T-cell (primary cell): ENCODE data around the gene DYRK2. TPM values are rescaled to one million over a fixed set of nuclear protein-coding genes. Genes with fewer than 3 reads are reported as not detected.

ENCODE experiments used
- ATAC-seq, 4 experiments: fragments of 200-7000 bp in 3 of 4; fragments of 150-1000 bp in 1 of 4; cut with Tn5 transposase; replicated peaks in 1 of 4; 1 replicate in 3 of 4; 2 replicates in 1 of 4; pipeline ENCODE4 v1.10.0; 2021; ENCODE audit warnings: moderate library complexity in 3 of 4, mild to moderate bottlenecking in 2 of 4, moderate number of reproducible peaks in 1 of 4
- CTCF ChIA-PET, 2 donors: fragments of 300-600 bp; sonication (Branson Sonifier 250); formaldehyde crosslinking; loops; one replicate each; lab custom pipeline; 2022; ENCODE audit warnings: antibody characterized with exemption in 2 of 2; lab: Charles Lee
- POLR2A ChIA-PET, 2 donors: fragments of 300-600 bp; sonication (Branson Sonifier 250); formaldehyde crosslinking; loops; one replicate each; lab custom pipeline; 2022; ENCODE audit warnings: antibody characterized with exemption in 2 of 2; lab: Charles Lee
- DNase-seq, 35 experiments: peaks; one replicate each; pipeline versions ENCODE4 v3.0.0 to v3.0.0-alpha.2; 2013 to 2023
- H3K27ac ChIP-seq: one replicate; pipeline ENCODE4 v1.5.1; 2013; ENCODE audit warnings: low read length
- H3K27me3 ChIP-seq, 2 experiments: replicated peaks in 1 of 2; 1 replicate in 1 of 2; 2 replicates in 1 of 2; pipeline versions ENCODE4 v1.6.1 to v1.7.0; 2013; ENCODE audit warnings: low read length in 1 of 2, mixed read lengths in 1 of 2; ENCODE audit not compliant: control insufficient read depth in 2 of 2, insufficient read depth in 2 of 2; ENCODE audit errors: extremely low read depth in 1 of 2
- H3K36me3 ChIP-seq, 2 donors: 1 replicate in 1 of 2; 2 replicates in 1 of 2; pipeline versions ENCODE4 v1.6.1 to v1.7.0; 2013; ENCODE audit warnings: low read length in 1 of 2; ENCODE audit not compliant: control insufficient read depth in 2 of 2, insufficient read depth in 1 of 2; ENCODE audit errors: extremely low read depth in 1 of 2
- H3K4me1 ChIP-seq, 2 experiments: 1 replicate in 1 of 2; 2 replicates in 1 of 2; pipeline versions ENCODE4 v1.6.1 to v1.7.0; 2013; ENCODE audit warnings: low read length in 2 of 2, mixed read lengths in 1 of 2; ENCODE audit not compliant: insufficient read depth in 2 of 2, control insufficient read depth in 1 of 2; ENCODE audit errors: extremely low read depth in 1 of 2
- H3K4me3 ChIP-seq, 2 donors: 1 replicate in 1 of 2; 2 replicates in 1 of 2; pipeline versions ENCODE4 v1.5.1 to v1.7.0; 2013; ENCODE audit warnings: mild to moderate bottlenecking in 2 of 2, low read length in 1 of 2, moderate library complexity in 1 of 2; ENCODE audit not compliant: control insufficient read depth in 1 of 2; ENCODE audit errors: extremely low read depth in 1 of 2
- H3K9me3 ChIP-seq: 2 replicates; pipeline ENCODE4 v1.7.0; 2013
- H3K27ac Mint-ChIP-seq, 2 donors: one replicate each; pipeline ENCODE4 v1.8.0; 2020 to 2021; ENCODE audit warnings: mild to moderate bottlenecking in 2 of 2, mixed read lengths in 2 of 2
- H3K27me3 Mint-ChIP-seq, 2 donors: one replicate each; pipeline ENCODE4 v1.8.0; 2021 to 2022; ENCODE audit warnings: mixed read lengths in 2 of 2
- H3K36me3 Mint-ChIP-seq: one replicate; pipeline ENCODE4 v1.8.0; 2021; ENCODE audit warnings: mixed read lengths
- H3K4me1 Mint-ChIP-seq, 3 donors: one replicate each; pipeline ENCODE4 v1.8.0; 2020 to 2022; ENCODE audit warnings: mixed read lengths in 3 of 3, mild to moderate bottlenecking in 1 of 3
- H3K4me3 Mint-ChIP-seq, 3 donors: one replicate each; pipeline ENCODE4 v1.8.0; 2020 to 2022; ENCODE audit warnings: mild to moderate bottlenecking in 3 of 3, mixed read lengths in 3 of 3, moderate library complexity in 3 of 3
- H3K9me3 Mint-ChIP-seq, 3 donors: one replicate each; pipeline ENCODE4 v1.8.0; 2020 to 2022; ENCODE audit warnings: mixed read lengths in 3 of 3
- WGBS: methylation state at CpG from one replicate; pipeline ENCODE4 v1.1.5; 2013; ENCODE audit warnings: missing lambda C conversion rate; ENCODE audit not compliant: insufficient coverage; 5-methylcytosine and 5-hydroxymethylcytosine counted together
- total RNA-seq, 35 experiments: library from RNA in 6 of 35; stranded (reverse) in 6 of 35; fragments of 120-200 nt in 1 of 35; gene quantifications; one replicate each; pipeline versions ENCODE4 v1.2.1 to v1.2.4 and lab custom pipeline; 2013 to 2026

Gene DYRK2
- total RNA-seq, 5 donors from 2014 or later (not counting 1 experiment from before 2014, with no cell fraction given), result 104 to 138 (median 120) TPM

- Mint-ChIP-seq H3K36me3 (no peaks in the 10 kb centered on the region), H3K4me3 (no peak overlapping the region), H3K27me3 (no peaks in the 10 kb centered on the region), H3K9me3 (peaks cover 0 to 7% (median 0%) of the 10 kb centered on the region in 3 donors), H3K27ac (no peak overlapping the region), H3K4me1 (peaks cover 29 to 62% (median 38%) of the 10 kb centered on the region in 3 donors)
- no peaks in the 10 kb centered on the region for H3K36me3 ChIP-seq
- no peak overlapping the region for H3K4me3 ChIP-seq
- DNase-seq, result no peak
- H3K27ac ChIP-seq, result no peak overlapping the region
- no peak for ATAC-seq
- CTCF ChIA-PET, result interaction anchor here in 1 of 2 donors (0.6 kb wide), 1 partner anchor 22 kb away, joined by 3 read pairs; no protein-coding TSS in a partner anchor
- no peaks in the 10 kb centered on the region for H3K9me3 ChIP-seq
- WGBS, result no CpG with 5 or more reads among the region's 3 CpGs
- H3K4me1 ChIP-seq, result peaks cover 10 to 20% of the 10 kb centered on the region in 2 experiments
- H3K27me3 ChIP-seq, result no peaks in the 10 kb centered on the region
- POLR2A ChIA-PET, result interaction anchor here (0.6 to 0.7 kb wide), 2 partner anchors 15 to 250 kb away, joined by 3 read pairs; no protein-coding TSS in a partner anchor
These were observed 10.8 kb upstream of the DYRK2 start for GRCh38 chr12:67637718-67638117.

- Histone ChIP-seq H3K36me3 (no peaks in the 10 kb centered on the region), H3K27ac (no peak overlapping the region), H3K27me3 (no peaks in the 10 kb centered on the region), H3K9me3 (no peaks in the 10 kb centered on the region), H3K4me1 (peaks cover 7 to 13% of the 10 kb centered on the region in 2 experiments), H3K4me3 (no peak overlapping the region)
- peaks cover 0 to 7% (median 0%) of the 10 kb centered on the region in 3 donors for H3K9me3 Mint-ChIP-seq
- H3K27me3 Mint-ChIP-seq, result no peaks in the 10 kb centered on the region
- ChIA-PET POLR2A (no interaction called here), CTCF (interaction anchor here (0.5 to 1.4 kb wide), 2 partner anchors 8 to 48 kb away, joined by 5 to 6 read pairs; no protein-coding TSS in a partner anchor)
- no peak overlapping the region for H3K27ac Mint-ChIP-seq
- no peaks in the 10 kb centered on the region for H3K36me3 Mint-ChIP-seq
- WGBS, result no CpG with 5 or more reads among the region's 1 CpG
- ATAC-seq (no peak), DNase-seq (no peak)
- H3K4me3 Mint-ChIP-seq, result no peak overlapping the region
- peaks cover 19 to 59% (median 31%) of the 10 kb centered on the region in 3 donors for H3K4me1 Mint-ChIP-seq
These were observed 9.9 kb upstream of the DYRK2 start for GRCh38 chr12:67638694-67639093.

- H3K9me3 ChIP-seq, result no peaks in the 10 kb centered on the region
- peaks cover 4 to 43% (median 20%) of the 10 kb centered on the region in 3 donors for H3K4me1 Mint-ChIP-seq
- no peak for ATAC-seq
- WGBS, result 100% methylated on average over 1 of the region's 2 CpGs
- H3K36me3 Mint-ChIP-seq, result no peaks in the 10 kb centered on the region
- H3K27ac Mint-ChIP-seq, result peak overlapping the region in 1 of 2 donors; percentile 53
- H3K4me1 ChIP-seq, result no peaks in the 10 kb centered on the region
- H3K36me3 ChIP-seq, result no peaks in the 10 kb centered on the region
- no peak overlapping the region for H3K27ac ChIP-seq
- no peaks in the 10 kb centered on the region for H3K27me3 Mint-ChIP-seq
- ChIA-PET POLR2A (interaction anchor here (0.7 kb wide), 2 partner anchors 22 to 198 kb away, joined by 5 to 10 read pairs; no protein-coding TSS in a partner anchor), CTCF (interaction anchor here (0.7 to 0.9 kb wide), 3 partner anchors 10 to 47 kb away, joined by 3 to 6 read pairs (median 3); no protein-coding TSS in a partner anchor)
- H3K4me3 ChIP-seq, result no peak overlapping the region
- H3K9me3 Mint-ChIP-seq, result peaks cover 0 to 7% (median 0%) of the 10 kb centered on the region in 3 donors
- DNase-seq, result no peak
- H3K4me3 Mint-ChIP-seq, result no peak overlapping the region
- H3K27me3 ChIP-seq, result no peaks in the 10 kb centered on the region
These were observed 7.7 kb upstream of the DYRK2 start for GRCh38 chr12:67640863-67641262.

GRCh38 chr12:67645126-67645525 is 3.4 kb upstream of the DYRK2 start:
- Mint-ChIP-seq H3K36me3 (peaks cover 2% of the 10 kb centered on the region), H3K4me3 (no peak overlapping the region), H3K27ac (no peak overlapping the region), H3K27me3 (no peaks in the 10 kb centered on the region), H3K4me1 (peaks cover 17 to 42% (median 28%) of the 10 kb centered on the region in 3 donors), H3K9me3 (no peaks in the 10 kb centered on the region)
- ATAC-seq (no peak), DNase-seq (no peak)
- 87% methylated on average over 4 of the region's 7 CpGs for WGBS
- H3K4me1 ChIP-seq, result peaks cover 5 to 14% of the 10 kb centered on the region in 2 experiments
- H3K27me3 ChIP-seq, result no peaks in the 10 kb centered on the region
- CTCF ChIA-PET, result interaction anchor here in 1 of 2 donors (0.8 kb wide), 1 partner anchor 15 kb away, joined by 3 read pairs; no protein-coding TSS in a partner anchor
- no peak overlapping the region for H3K27ac ChIP-seq
- H3K36me3 ChIP-seq, result no peaks in the 10 kb centered on the region
- POLR2A ChIA-PET, result no interaction called here
- H3K4me3 ChIP-seq, result no peak overlapping the region
- no peaks in the 10 kb centered on the region for H3K9me3 ChIP-seq

GRCh38 chr12:67645601-67646000 is 2.9 kb upstream of the DYRK2 start:
- POLR2A ChIA-PET, result no interaction called here
- Histone ChIP-seq H3K27me3 (no peaks in the 10 kb centered on the region), H3K27ac (no peak overlapping the region), H3K36me3 (peaks cover 0 to 1% of the 10 kb centered on the region in 2 donors), H3K4me3 (no peak overlapping the region), H3K4me1 (peaks cover 5 to 17% of the 10 kb centered on the region in 2 experiments), H3K9me3 (no peaks in the 10 kb centered on the region)
- Mint-ChIP-seq H3K27ac (peak overlapping the region in 1 of 2 donors; percentile 12), H3K4me1 (peaks cover 13 to 42% (median 28%) of the 10 kb centered on the region in 3 donors), H3K27me3 (no peaks in the 10 kb centered on the region), H3K36me3 (peaks cover 7% of the 10 kb centered on the region), H3K9me3 (no peaks in the 10 kb centered on the region), H3K4me3 (no peak overlapping the region)
- no peak for DNase-seq
- CTCF ChIA-PET, result interaction anchor here (0.6 to 0.8 kb wide), 2 partner anchors 15 to 65 kb away, joined by 3 read pairs; no protein-coding TSS in a partner anchor
- ATAC-seq, result no peak

GRCh38 chr12:67646775-67647174 is 1.8 kb upstream of the DYRK2 start:
- Mint-ChIP-seq H3K27ac (peak overlapping the region; percentile 78 to 91), H3K9me3 (no peaks in the 10 kb centered on the region), H3K4me3 (peak overlapping the region; percentile 91 to 94 (median 93)), H3K27me3 (no peaks in the 10 kb centered on the region), H3K4me1 (peaks cover 22 to 49% (median 36%) of the 10 kb centered on the region in 3 donors), H3K36me3 (peaks cover 17% of the 10 kb centered on the region)
- H3K9me3 ChIP-seq, result no peaks in the 10 kb centered on the region
- ChIA-PET CTCF (interaction anchor here in 1 of 2 donors (0.8 to 1.2 kb wide), 2 partner anchors 16 to 296 kb away, joined by 3 read pairs; no protein-coding TSS in a partner anchor), POLR2A (interaction anchor here in 1 of 2 donors (0.8 kb wide), 1 partner anchor 53 kb away, joined by 5 read pairs; no protein-coding TSS in a partner anchor)
- no peak overlapping the region for H3K4me3 ChIP-seq
- no peak overlapping the region for H3K27ac ChIP-seq
- DNase-seq, result no peak
- peaks cover 12 to 17% of the 10 kb centered on the region in 2 experiments for H3K4me1 ChIP-seq
- WGBS, result no CpG with 5 or more reads among the region's 4 CpGs
- no peak for ATAC-seq
- peaks cover 0 to 2% of the 10 kb centered on the region in 2 donors for H3K36me3 ChIP-seq
- H3K27me3 ChIP-seq, result no peaks in the 10 kb centered on the region
